ENCODE measurements around the gene GPR137C. TPM values are rescaled to one million over a fixed set of nuclear protein-coding genes. Genes with fewer than 3 reads are reported as not detected.

Gene GPR137C
- total RNA-seq, 1 experiment from 2014 or later: 4.3 TPM

- H3K27me3 Mint-ChIP-seq (ENCODE audit: low read depth): no peaks in the 10 kb centered on the region
Measured at GRCh38 chr14:52531481-52531880, 21.2 kb upstream of the GPR137C start.

More at GRCh38 chr14:52531481-52531880, 21.2 kb upstream of the GPR137C start:
- H3K27me3 ChIP-seq (ENCODE audit: insufficient read depth, low read length): no peaks in the 10 kb centered on the region
- no peak overlapping the region for H2BK15ac ChIP-seq (ENCODE audit: low read depth, low read length)
- no peak overlapping the region for H3K4ac ChIP-seq (ENCODE audit: low read depth, low read length)
- H4K91ac ChIP-seq (ENCODE audit: insufficient read length, low read depth, low read length): no peak overlapping the region
- H2AK5ac ChIP-seq (ENCODE audit: insufficient read length, low read length): no peak overlapping the region
- H3K9me3 ChIP-seq (ENCODE audit: control insufficient read depth, low read depth, low read length): no peaks in the 10 kb centered on the region
- H3K27ac ChIP-seq (ENCODE audit: insufficient read length, low read depth, low read length): no peak overlapping the region
- H4K8ac ChIP-seq (replicated peaks; ENCODE audit: insufficient read length, low read depth, low read length): no peak overlapping the region
- H3K79me2 ChIP-seq (ENCODE audit: insufficient read depth, low read length): no peaks in the 10 kb centered on the region
- H3K79me1 ChIP-seq (ENCODE audit: insufficient read depth, low read depth, low read length, poor library complexity, severe bottlenecking): no peaks in the 10 kb centered on the region
- Mint-ChIP-seq H3K9me3 (no peaks in the 10 kb centered on the region), H3K4me3 (no peak overlapping the region), H3K4me1 (no peaks in the 10 kb centered on the region), H3K36me3 (ENCODE audit: insufficient read depth in 1 of 3, low read depth in 3 of 3) (peaks cover 0 to 16% (median 9%) of the 10 kb centered on the region in 3 experiments; a peak in 5 of 7 replicates), H3K27ac (no peak overlapping the region)
- H4K5ac ChIP-seq (ENCODE audit: insufficient read length, low read depth, low read length): no peak overlapping the region
- DNase-seq: no peak
- no peak overlapping the region for H2BK20ac ChIP-seq (ENCODE audit: low read depth, low read length, poor library complexity, severe bottlenecking)
- no peaks in the 10 kb centered on the region for H3K4me1 ChIP-seq (ENCODE audit: insufficient read depth, low read length)
- H3K4me2 ChIP-seq (ENCODE audit: insufficient read depth, insufficient read length, low read length): no peak overlapping the region
- no peak overlapping the region for H3K18ac ChIP-seq (ENCODE audit: insufficient read length, low read depth, low read length)
- no peak overlapping the region for H2BK12ac ChIP-seq (ENCODE audit: insufficient read length, low read depth, low read length)
- no peak for TF ChIP-seq CTCF (conservative IDR thresholded peaks at IDR 0.05)
- no peak overlapping the region for H3K9ac ChIP-seq (ENCODE audit: extremely low read depth, insufficient read length, low read length)
- no peak overlapping the region for H3K23ac ChIP-seq (ENCODE audit: insufficient read length, low read depth, low read length)
- H3K14ac ChIP-seq (ENCODE audit: insufficient read depth, low read length): no peak overlapping the region
- H3K23me2 ChIP-seq (ENCODE audit: insufficient read length, low read depth, low read length, poor library complexity, severe bottlenecking): no peaks in the 10 kb centered on the region
- H2AFZ ChIP-seq (ENCODE audit: low read length): no peak overlapping the region
- H4K20me1 ChIP-seq (ENCODE audit: control insufficient read depth, insufficient read depth, insufficient read length): no peaks in the 10 kb centered on the region
- no peak overlapping the region for H2BK5ac ChIP-seq (ENCODE audit: insufficient read length, low read length)
- no peak overlapping the region for H2BK120ac ChIP-seq (ENCODE audit: low read depth, low read length, poor library complexity, severe bottlenecking)
- H3K56ac ChIP-seq (ENCODE audit: insufficient read length, low read depth, low read length): no peak overlapping the region
- H3T11ph ChIP-seq (ENCODE audit: low read length): no peak overlapping the region

Data from H9 (cell line).